ENCODE measurements around the gene PRR23E.

Gene PRR23E

DNA sequence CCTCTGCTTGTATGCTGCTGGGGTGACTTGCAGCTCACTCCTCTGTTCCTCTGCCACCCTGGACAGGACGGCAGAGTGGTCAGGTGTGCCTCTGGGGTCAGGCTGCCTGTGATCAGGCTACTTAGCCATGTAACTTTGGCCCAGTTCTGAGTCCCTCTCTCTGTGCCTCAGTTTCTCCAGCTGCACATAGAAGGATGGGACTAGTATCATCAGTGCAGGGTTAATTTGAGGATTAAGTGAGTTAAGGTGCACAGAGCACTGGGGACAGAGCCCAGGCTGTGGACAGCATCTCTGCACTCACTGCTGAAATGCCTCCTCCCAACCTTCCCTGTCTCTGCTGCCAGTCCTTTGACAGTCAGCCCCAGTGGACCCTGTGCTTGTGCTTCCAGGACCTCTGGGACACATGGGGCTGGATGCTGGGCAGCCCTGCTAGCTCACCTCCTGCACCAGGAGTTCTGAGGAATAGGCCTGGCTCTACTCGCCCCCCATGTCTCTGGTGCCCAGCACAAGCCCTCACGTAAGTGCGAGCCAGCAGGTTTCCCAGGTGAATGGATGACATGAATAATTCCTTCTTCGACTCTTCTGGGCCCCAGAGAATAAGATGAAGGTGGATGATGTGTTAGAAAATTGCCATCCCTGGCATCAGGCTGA, 19.3 kb upstream of the PRR23E start:
- no peak for TF ChIP-seq TAF1 (IDR thresholded peaks at IDR 0.05; ENCODE audit: borderline replicate concordance, insufficient read depth, low read length)
- TF ChIP-seq, protein P1, sequence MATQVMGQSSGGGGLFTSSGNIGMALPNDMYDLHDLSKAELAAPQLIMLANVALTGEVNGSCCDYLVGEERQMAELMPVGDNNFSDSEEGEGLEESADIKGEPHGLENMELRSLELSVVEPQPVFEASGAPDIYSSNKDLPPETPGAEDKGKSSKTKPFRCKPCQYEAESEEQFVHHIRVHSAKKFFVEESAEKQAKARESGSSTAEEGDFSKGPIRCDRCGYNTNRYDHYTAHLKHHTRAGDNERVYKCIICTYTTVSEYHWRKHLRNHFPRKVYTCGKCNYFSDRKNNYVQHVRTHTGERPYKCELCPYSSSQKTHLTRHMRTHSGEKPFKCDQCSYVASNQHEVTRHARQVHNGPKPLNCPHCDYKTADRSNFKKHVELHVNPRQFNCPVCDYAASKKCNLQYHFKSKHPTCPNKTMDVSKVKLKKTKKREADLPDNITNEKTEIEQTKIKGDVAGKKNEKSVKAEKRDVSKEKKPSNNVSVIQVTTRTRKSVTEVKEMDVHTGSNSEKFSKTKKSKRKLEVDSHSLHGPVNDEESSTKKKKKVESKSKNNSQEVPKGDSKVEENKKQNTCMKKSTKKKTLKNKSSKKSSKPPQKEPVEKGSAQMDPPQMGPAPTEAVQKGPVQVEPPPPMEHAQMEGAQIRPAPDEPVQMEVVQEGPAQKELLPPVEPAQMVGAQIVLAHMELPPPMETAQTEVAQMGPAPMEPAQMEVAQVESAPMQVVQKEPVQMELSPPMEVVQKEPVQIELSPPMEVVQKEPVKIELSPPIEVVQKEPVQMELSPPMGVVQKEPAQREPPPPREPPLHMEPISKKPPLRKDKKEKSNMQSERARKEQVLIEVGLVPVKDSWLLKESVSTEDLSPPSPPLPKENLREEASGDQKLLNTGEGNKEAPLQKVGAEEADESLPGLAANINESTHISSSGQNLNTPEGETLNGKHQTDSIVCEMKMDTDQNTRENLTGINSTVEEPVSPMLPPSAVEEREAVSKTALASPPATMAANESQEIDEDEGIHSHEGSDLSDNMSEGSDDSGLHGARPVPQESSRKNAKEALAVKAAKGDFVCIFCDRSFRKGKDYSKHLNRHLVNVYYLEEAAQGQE (IDR thresholded peaks at IDR 0.05; ENCODE audit: insufficient read depth in 1 of 2, low read depth in 2 of 2, low read length in 2 of 2): no peak
- TF ChIP-seq SIN3A (IDR thresholded peaks at IDR 0.05; ENCODE audit: borderline replicate concordance, insufficient read depth, low read length): no peak
- no peak for TF ChIP-seq POLR2AphosphoS5 (IDR thresholded peaks at IDR 0.05; ENCODE audit: low read depth, low read length)
- no peak for TF ChIP-seq FOXP2 (optimal IDR thresholded peaks at IDR 0.05; ENCODE audit: borderline replicate concordance, extremely low read depth, extremely low read length, insufficient read depth)

DNA sequence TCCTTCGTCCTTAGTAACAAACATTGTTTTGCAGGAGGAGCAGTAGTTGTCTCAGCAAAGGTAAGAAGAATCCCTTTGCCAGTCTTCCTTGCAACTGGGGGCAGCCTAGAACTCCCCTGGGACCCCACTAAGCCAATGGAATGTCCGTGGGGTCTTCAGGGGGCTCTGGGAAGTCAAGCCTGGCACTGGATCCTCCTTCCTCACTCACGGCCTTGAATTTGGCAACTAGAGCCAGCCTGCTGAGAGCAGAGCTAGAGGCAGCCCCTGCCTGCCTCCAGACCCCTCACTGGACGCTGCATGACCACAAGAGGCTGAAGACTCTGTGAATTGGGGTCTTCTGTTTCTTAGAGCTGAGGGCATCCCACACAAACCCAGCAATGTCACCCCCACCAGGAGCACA, 18.6 kb upstream of the PRR23E start:
- TF ChIP-seq SIN3A (IDR thresholded peaks at IDR 0.05; ENCODE audit: borderline replicate concordance, insufficient read depth, low read length) (no peak), POLR2AphosphoS5 (IDR thresholded peaks at IDR 0.05; ENCODE audit: low read depth, low read length) (no peak), TAF1 (IDR thresholded peaks at IDR 0.05; ENCODE audit: borderline replicate concordance, insufficient read depth, low read length) (no peak)
- TF ChIP-seq, protein P1 (IDR thresholded peaks at IDR 0.05; ENCODE audit: insufficient read depth in 1 of 2, low read depth in 2 of 2, low read length in 2 of 2): no peak

DNA sequence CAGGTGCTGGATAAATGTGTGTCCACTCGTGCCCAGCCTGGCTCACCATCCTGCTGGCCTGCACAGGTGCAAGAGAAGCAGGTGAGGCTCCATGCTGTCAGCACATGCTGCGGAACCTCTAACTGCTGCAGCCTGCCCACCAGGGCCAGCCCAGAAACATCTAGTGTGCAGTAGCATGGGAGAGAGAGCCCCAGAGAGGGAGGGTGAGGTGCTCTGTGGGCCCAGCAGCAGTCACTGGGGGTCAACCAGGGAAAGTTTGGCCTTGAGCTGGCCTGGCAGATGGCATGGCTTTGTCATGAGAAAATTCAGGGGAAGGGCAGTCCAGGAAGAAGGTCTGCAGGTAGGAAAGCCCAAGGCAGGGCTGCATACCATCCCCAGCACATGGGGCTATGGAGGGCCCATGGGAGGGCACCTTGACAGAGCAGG, 18.2 kb upstream of the PRR23E start:
- TF ChIP-seq TAF1 (IDR thresholded peaks at IDR 0.05; ENCODE audit: borderline replicate concordance, insufficient read depth, low read length) (no peak), SIN3A (IDR thresholded peaks at IDR 0.05; ENCODE audit: borderline replicate concordance, insufficient read depth, low read length) (no peak), POLR2AphosphoS5 (IDR thresholded peaks at IDR 0.05; ENCODE audit: low read depth, low read length) (no peak), FOXP2 (optimal IDR thresholded peaks at IDR 0.05; ENCODE audit: borderline replicate concordance, extremely low read depth, extremely low read length, insufficient read depth) (no peak)
- TF ChIP-seq, protein P1 (IDR thresholded peaks at IDR 0.05; ENCODE audit: insufficient read depth in 1 of 2, low read depth in 2 of 2, low read length in 2 of 2): no peak

DNA sequence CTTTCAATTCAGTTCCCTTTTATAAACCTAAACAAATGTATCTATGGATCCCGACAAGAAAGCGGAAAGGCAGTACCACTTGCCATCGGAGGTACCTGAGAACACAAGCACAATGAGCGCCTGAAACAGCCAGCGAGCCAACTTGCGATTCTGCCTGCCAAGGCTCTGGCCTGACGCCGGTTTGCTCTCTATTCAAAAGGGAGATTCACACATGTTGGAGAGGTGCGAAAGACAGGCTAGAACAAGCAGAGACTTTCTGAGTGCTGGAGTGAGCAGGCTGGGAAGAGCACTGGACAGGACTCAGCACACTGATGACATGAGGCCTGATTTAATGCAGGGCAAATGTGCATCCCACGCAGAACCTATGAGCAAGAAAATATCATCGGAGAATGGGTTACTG, 17.7 kb upstream of the PRR23E start:
- no peak for TF ChIP-seq SIN3A (IDR thresholded peaks at IDR 0.05; ENCODE audit: borderline replicate concordance, insufficient read depth, low read length)
- no peak for TF ChIP-seq POLR2AphosphoS5 (IDR thresholded peaks at IDR 0.05; ENCODE audit: low read depth, low read length)
- TF ChIP-seq TAF1 (IDR thresholded peaks at IDR 0.05; ENCODE audit: borderline replicate concordance, insufficient read depth, low read length): no peak
- no peak for TF ChIP-seq FOXP2 (optimal IDR thresholded peaks at IDR 0.05; ENCODE audit: borderline replicate concordance, extremely low read depth, extremely low read length, insufficient read depth)
- TF ChIP-seq, protein P1 (IDR thresholded peaks at IDR 0.05; ENCODE audit: insufficient read depth in 1 of 2, low read depth in 2 of 2, low read length in 2 of 2): no peak

All from PFSK-1 (cell line).